CD4-positive, alpha-beta memory T cell (primary cell): ENCODE data around the gene PTPRT. TPM values are rescaled to one million over a fixed set of nuclear protein-coding genes. Genes with fewer than 3 reads are reported as not detected.

Experiments used
- CTCF ChIA-PET: fragments of 350-600 bp; sonication (Branson Sonifier 250); formaldehyde crosslinking; loops from one replicate; lab custom pipeline; 2021; ENCODE audit warnings: inconsistent platforms; ENCODE audit not compliant: partially characterized antibody; lab: Charles Lee
- POLR2A ChIA-PET: fragments of 350-600 bp; sonication (Branson Sonifier 250); formaldehyde crosslinking; loops from one replicate; lab custom pipeline; 2021; ENCODE audit not compliant: partially characterized antibody; lab: Charles Lee
- DNase-seq, 5 donors: peaks; one replicate each; pipeline versions ENCODE4 v3.0.0 to v3.0.0-alpha.2; 2020 to 2022; ENCODE audit warnings: mixed read lengths in 1 of 5
- H3K27ac ChIP-seq: one replicate; pipeline ENCODE4 v1.7.0; 2013; ENCODE audit warnings: low read depth, low read length
- H3K27me3 ChIP-seq: 2 replicates; pipeline ENCODE4 v1.7.0; 2013; ENCODE audit warnings: mild to moderate bottlenecking, low read length, moderate library complexity; ENCODE audit not compliant: insufficient read depth
- H3K36me3 ChIP-seq: 2 replicates; pipeline ENCODE4 v1.7.0; 2013; ENCODE audit warnings: mild to moderate bottlenecking, low read length, moderate library complexity; ENCODE audit not compliant: insufficient read depth
- H3K4me1 ChIP-seq: 2 replicates; pipeline ENCODE4 v1.7.0; 2013; ENCODE audit warnings: mild to moderate bottlenecking, low read length, moderate library complexity; ENCODE audit not compliant: insufficient read depth
- H3K4me3 ChIP-seq, 2 donors: one replicate each; pipeline ENCODE4 v1.7.0; 2013; ENCODE audit warnings: low read length in 2 of 2, mild to moderate bottlenecking in 1 of 2
- H3K9me3 ChIP-seq, 2 donors: one replicate each; pipeline ENCODE4 v1.7.0; 2013; ENCODE audit warnings: low read length in 2 of 2, control low read depth in 1 of 2; ENCODE audit not compliant: control insufficient read depth in 1 of 2
- H3K27ac Mint-ChIP-seq, 7 donors: one replicate each; pipeline ENCODE4 v1.8.0; 2020 to 2021; ENCODE audit warnings: mixed read lengths in 7 of 7, mild to moderate bottlenecking in 6 of 7, inconsistent platforms in 3 of 7, moderate library complexity in 3 of 7
- H3K27me3 Mint-ChIP-seq, 2 donors: one replicate each; pipeline ENCODE4 v1.8.0; 2020 to 2021; ENCODE audit warnings: mixed read lengths in 2 of 2
- H3K36me3 Mint-ChIP-seq, 2 donors: one replicate each; pipeline ENCODE4 v1.8.0; 2020 to 2021; ENCODE audit warnings: mixed read lengths in 2 of 2, inconsistent platforms in 1 of 2, mild to moderate bottlenecking in 1 of 2
- H3K4me1 Mint-ChIP-seq, 4 donors: one replicate each; pipeline ENCODE4 v1.8.0; 2020 to 2021; ENCODE audit warnings: mixed read lengths in 4 of 4, mild to moderate bottlenecking in 1 of 4
- H3K4me3 Mint-ChIP-seq, 8 donors: one replicate each; pipeline ENCODE4 v1.8.0; 2020 to 2021; ENCODE audit warnings: mixed read lengths in 8 of 8, mild to moderate bottlenecking in 7 of 8, moderate library complexity in 6 of 8, inconsistent platforms in 3 of 8
- H3K9me3 Mint-ChIP-seq, 8 donors: one replicate each; pipeline ENCODE4 v1.8.0; 2020 to 2021; ENCODE audit warnings: mixed read lengths in 8 of 8, mild to moderate bottlenecking in 5 of 8, inconsistent platforms in 3 of 8, moderate library complexity in 1 of 8
- intact Hi-C: fragments of 100-400 bp; cut with micrococcal nuclease; formaldehyde crosslinking; loops from one replicate; pipeline ENCODE4 v1.15.1; 2023
- polyA plus RNA-seq, 2 donors: library from polyadenylated mRNA; unstranded; fragments of 300-500 nt; fragmentation: Illumina TruSeq; gene quantifications; one replicate each; pipeline ENCODE4 v1.2.3, GENCODE V29; 2021
- total RNA-seq, 2 experiments: library from RNA; stranded (reverse); gene quantifications; one replicate each; pipeline ENCODE4 v1.2.3, GENCODE V29; 2021

The PTPRT gene
- total and polyA plus RNA-seq, 4 experiments from 2014 or later, result not detected

DNA sequence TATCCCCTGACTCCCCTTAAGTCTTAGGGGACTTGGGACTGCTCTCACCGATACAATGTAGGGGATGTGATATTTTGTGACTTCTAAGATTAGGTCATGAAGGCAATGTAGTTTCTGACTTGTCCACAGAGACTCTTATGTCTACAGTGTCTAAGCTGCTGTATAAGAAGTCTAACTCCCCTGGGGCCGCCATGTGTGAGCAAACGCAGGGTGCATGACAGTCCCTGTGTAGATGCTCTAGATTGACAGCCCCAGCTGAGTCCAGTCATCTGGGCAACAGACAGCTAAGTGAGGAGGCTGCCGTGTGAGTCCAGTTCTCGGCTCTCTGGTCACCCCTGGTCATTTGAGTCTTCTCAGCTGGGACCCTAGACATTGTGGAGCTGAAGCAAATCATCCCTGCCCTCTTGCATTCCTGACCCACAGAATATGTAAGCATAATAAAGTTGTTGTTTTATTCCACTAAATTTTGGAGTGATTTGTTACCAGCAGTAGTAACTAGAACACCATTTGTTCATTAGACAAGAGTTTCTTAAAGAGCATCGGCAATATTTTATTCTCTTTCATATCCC, 828.2 kb downstream of the PTPRT start:
- Histone ChIP-seq H3K27me3 (no peaks in the 10 kb centered on the region), H3K27ac (no peak overlapping the region), H3K36me3 (no peaks in the 10 kb centered on the region), H3K4me1 (no peaks in the 10 kb centered on the region), H3K9me3 (no peaks in the 10 kb centered on the region), H3K4me3 (no peak overlapping the region)
- Mint-ChIP-seq H3K36me3 (no peaks in the 10 kb centered on the region), H3K9me3 (peaks cover 0 to 9% (median 3%) of the 10 kb centered on the region in 8 donors), H3K27ac (no peak overlapping the region), H3K27me3 (peaks cover 0 to 2% of the 10 kb centered on the region in 2 donors), H3K4me1 (no peaks in the 10 kb centered on the region), H3K4me3 (no peak overlapping the region)
- intact Hi-C loops, result no loop called here
- CTCF ChIA-PET, result no interaction called here
- POLR2A ChIA-PET, result no interaction called here
- DNase-seq, result no peak

GRCh38 chr20:42360621-42361020, 829.1 kb downstream of the PTPRT start:
- H3K9me3 ChIP-seq, result no peaks in the 10 kb centered on the region
- Mint-ChIP-seq H3K4me1 (no peaks in the 10 kb centered on the region), H3K9me3 (peaks cover 0 to 9% (median 3%) of the 10 kb centered on the region in 8 donors), H3K4me3 (no peak overlapping the region), H3K36me3 (no peaks in the 10 kb centered on the region), H3K27me3 (no peaks in the 10 kb centered on the region), H3K27ac (no peak overlapping the region)
- no peaks in the 10 kb centered on the region for H3K36me3 ChIP-seq
- ChIA-PET CTCF (no interaction called here), POLR2A (no interaction called here)
- intact Hi-C loops, result no loop called here
- no peaks in the 10 kb centered on the region for H3K27me3 ChIP-seq
- no peak for DNase-seq
- H3K27ac ChIP-seq, result no peak overlapping the region
- no peaks in the 10 kb centered on the region for H3K4me1 ChIP-seq
- H3K4me3 ChIP-seq, result no peak overlapping the region

- ChIA-PET CTCF (no interaction called here), POLR2A (no interaction called here)
- Histone ChIP-seq H3K4me3 (no peak overlapping the region), H3K9me3 (no peaks in the 10 kb centered on the region), H3K27ac (no peak overlapping the region), H3K36me3 (no peaks in the 10 kb centered on the region), H3K4me1 (no peaks in the 10 kb centered on the region), H3K27me3 (no peaks in the 10 kb centered on the region)
- Mint-ChIP-seq H3K4me3 (no peak overlapping the region), H3K36me3 (no peaks in the 10 kb centered on the region), H3K27me3 (no peaks in the 10 kb centered on the region), H3K27ac (no peak overlapping the region), H3K9me3 (peaks cover 0 to 9% (median 3%) of the 10 kb centered on the region in 8 donors), H3K4me1 (no peaks in the 10 kb centered on the region)
- intact Hi-C loops, result no loop called here
- DNase-seq, result no peak
These were observed 830.1 kb downstream of the PTPRT start for GRCh38 chr20:42359617-42360016.

DNA sequence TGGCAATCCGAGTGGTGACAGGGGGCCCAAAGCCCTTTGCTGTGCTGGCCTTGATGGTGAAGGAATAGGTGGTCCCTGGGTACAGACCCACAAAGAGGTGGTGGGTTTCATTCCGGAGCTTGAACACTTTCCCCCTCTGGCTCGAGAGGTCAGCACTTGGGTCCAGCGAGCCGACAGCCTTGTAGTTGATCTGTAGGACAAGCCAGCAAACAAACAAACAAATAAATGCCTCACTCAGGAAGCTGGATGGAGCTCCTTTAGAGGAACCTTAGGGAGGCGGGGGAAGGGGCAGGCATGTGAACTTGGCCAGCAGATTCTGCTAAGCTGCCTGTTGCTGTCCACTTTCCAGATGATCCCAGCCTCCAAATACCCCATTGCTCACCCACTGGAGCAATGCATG, 837.6 kb downstream of the PTPRT start:
- no peak overlapping the region for H3K4me3 ChIP-seq
- H3K27me3 Mint-ChIP-seq, result no peaks in the 10 kb centered on the region
- H3K36me3 Mint-ChIP-seq, result no peaks in the 10 kb centered on the region
- no peaks in the 10 kb centered on the region for H3K4me1 ChIP-seq
- H3K9me3 Mint-ChIP-seq, result peaks cover 0 to 8% (median 3%) of the 10 kb centered on the region in 8 donors
- CTCF ChIA-PET, result no interaction called here
- no peak for DNase-seq
- POLR2A ChIA-PET, result no interaction called here
- H3K9me3 ChIP-seq, result no peaks in the 10 kb centered on the region
- H3K4me3 Mint-ChIP-seq, result no peak overlapping the region
- H3K4me1 Mint-ChIP-seq, result no peaks in the 10 kb centered on the region
- no peaks in the 10 kb centered on the region for H3K27me3 ChIP-seq
- intact Hi-C loops, result no loop called here
- H3K27ac Mint-ChIP-seq, result no peak overlapping the region
- H3K36me3 ChIP-seq, result no peaks in the 10 kb centered on the region
- no peak overlapping the region for H3K27ac ChIP-seq

DNA sequence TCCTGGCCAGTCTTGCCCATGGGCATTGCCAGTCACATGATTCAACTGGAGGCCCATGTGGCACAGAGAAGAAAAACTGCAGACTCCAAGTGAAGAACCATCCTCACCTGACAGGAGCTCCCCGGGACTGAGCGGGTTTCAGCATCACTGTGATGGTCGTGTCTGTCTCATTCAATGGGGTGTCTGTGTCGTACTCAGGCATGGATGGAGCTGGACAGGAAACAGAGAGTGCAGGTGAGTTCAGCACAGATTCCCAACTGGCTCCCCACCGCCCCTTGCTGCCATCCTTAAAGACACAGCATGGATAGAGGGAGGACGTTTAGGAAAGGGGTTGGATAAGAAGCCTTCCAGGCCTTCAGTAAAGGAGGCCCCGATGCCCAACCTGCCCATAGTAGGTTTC, 839.2 kb downstream of the PTPRT start:
- intact Hi-C loops, result no loop called here
- ChIA-PET POLR2A (no interaction called here), CTCF (no interaction called here)
- no peak for DNase-seq
- Histone ChIP-seq H3K27me3 (no peaks in the 10 kb centered on the region), H3K4me1 (no peaks in the 10 kb centered on the region), H3K27ac (no peak overlapping the region), H3K4me3 (no peak overlapping the region), H3K9me3 (no peaks in the 10 kb centered on the region), H3K36me3 (no peaks in the 10 kb centered on the region)
- Mint-ChIP-seq H3K36me3 (no peaks in the 10 kb centered on the region), H3K27ac (no peak overlapping the region), H3K9me3 (peaks cover 0 to 8% (median under 1%) of the 10 kb centered on the region in 8 donors), H3K27me3 (no peaks in the 10 kb centered on the region), H3K4me3 (no peak overlapping the region), H3K4me1 (no peaks in the 10 kb centered on the region)

GRCh38 chr20:42346189-42347170, 843.2 kb downstream of the PTPRT start:
- intact Hi-C loops, result no loop called here
- Mint-ChIP-seq H3K27ac (no peak overlapping the region), H3K4me3 (no peak overlapping the region), H3K27me3 (no peaks in the 10 kb centered on the region), H3K36me3 (no peaks in the 10 kb centered on the region), H3K9me3 (peaks cover 0 to 8% (median 2%) of the 10 kb centered on the region in 8 donors), H3K4me1 (no peaks in the 10 kb centered on the region)
- DNase-seq, result no peak
- Histone ChIP-seq H3K27ac (no peak overlapping the region), H3K4me1 (no peaks in the 10 kb centered on the region), H3K4me3 (no peak overlapping the region), H3K27me3 (no peaks in the 10 kb centered on the region), H3K36me3 (no peaks in the 10 kb centered on the region), H3K9me3 (no peaks in the 10 kb centered on the region)
- POLR2A ChIA-PET, result no interaction called here
- CTCF ChIA-PET, result no interaction called here

GRCh38 chr20:42341654-42342053, 848.1 kb downstream of the PTPRT start:
- no peak overlapping the region for H3K27ac Mint-ChIP-seq
- no peaks in the 10 kb centered on the region for H3K4me1 ChIP-seq
- CTCF ChIA-PET, result no interaction called here
- H3K27ac ChIP-seq, result no peak overlapping the region
- no peaks in the 10 kb centered on the region for H3K27me3 Mint-ChIP-seq
- no peak overlapping the region for H3K4me3 Mint-ChIP-seq
- intact Hi-C loops, result no loop called here
- H3K4me1 Mint-ChIP-seq, result no peaks in the 10 kb centered on the region
- peaks cover 0 to 7% (median 1%) of the 10 kb centered on the region in 8 donors for H3K9me3 Mint-ChIP-seq
- H3K27me3 ChIP-seq, result no peaks in the 10 kb centered on the region
- no peaks in the 10 kb centered on the region for H3K36me3 Mint-ChIP-seq
- H3K36me3 ChIP-seq, result no peaks in the 10 kb centered on the region
- POLR2A ChIA-PET, result no interaction called here
- H3K4me3 ChIP-seq, result no peak overlapping the region
- no peak for DNase-seq
- no peaks in the 10 kb centered on the region for H3K9me3 ChIP-seq
